Measurements from ENCODE around the gene SF3B2. TPM values are rescaled to one million over a fixed set of nuclear protein-coding genes. Genes with fewer than 3 reads are reported as not detected.

The SF3B2 gene
- polyA plus RNA-seq, 3 donors, result 32.1 to 107 (median 52.6) TPM

- H4K20me1 ChIP-seq (ENCODE audit: insufficient read depth, low read length), result no peaks in the 10 kb centered on the region
- no peak overlapping the region for H3K4me3 ChIP-seq (replicated peaks in 1 of 3; ENCODE audit: low read depth in 2 of 3, low read length in 3 of 3)
- no peak for DNase-seq
- intact Hi-C loops (cut with micrococcal nuclease), result no loop called here
- no peaks in the 10 kb centered on the region for H3K79me2 ChIP-seq (ENCODE audit: insufficient read depth, low read length)
- no peak overlapping the region for H2AFZ ChIP-seq (ENCODE audit: insufficient read depth, low read depth, low read length, poor library complexity, severe bottlenecking)
- no peak overlapping the region for H3K4me3 Mint-ChIP-seq
- peaks cover 3 to 15% (median 11%) of the 10 kb centered on the region in 3 donors for H3K27me3 Mint-ChIP-seq (ENCODE audit: low read depth in 3 of 3)
- no peaks in the 10 kb centered on the region for H3K36me3 Mint-ChIP-seq
- H3K9ac ChIP-seq (ENCODE audit: insufficient read depth, low read length, poor library complexity, severe bottlenecking), result no peak overlapping the region
- H3K4me2 ChIP-seq (replicated peaks; ENCODE audit: extremely low read depth, low read length, poor library complexity, severe bottlenecking), result no peak overlapping the region
- H3K9me3 ChIP-seq (replicated peaks in 1 of 2; ENCODE audit: control insufficient read depth in 1 of 2, insufficient read depth in 1 of 2, low read length in 2 of 2), result no peaks in the 10 kb centered on the region
- no peak for TF ChIP-seq CTCF (IDR thresholded peaks at IDR 0.05)
- H3K27ac ChIP-seq (ENCODE audit: low read depth in 1 of 2, low read length in 2 of 2), result no peak overlapping the region
- peaks cover 9% of the 10 kb centered on the region for H3K4me1 Mint-ChIP-seq
- peaks cover 0 to 4% (median 0%) of the 10 kb centered on the region in 7 donors for H3K9me3 Mint-ChIP-seq
- H3K36me3 ChIP-seq (replicated peaks in 1 of 2; ENCODE audit: control insufficient read depth in 1 of 2, insufficient read depth in 2 of 2, low read length in 2 of 2), result no peaks in the 10 kb centered on the region
- 96% methylated on average over 72 of the region's 81 CpGs for WGBS (ENCODE audit: insufficient coverage)
- no peak overlapping the region for H3K27ac Mint-ChIP-seq
- H3K27me3 ChIP-seq (ENCODE audit: control insufficient read depth in 2 of 2, insufficient read depth in 2 of 2, low read length in 2 of 2), result no peaks in the 10 kb centered on the region
- H3K4me1 ChIP-seq (ENCODE audit: control insufficient read depth in 1 of 2, insufficient read depth in 2 of 2, low read length in 2 of 2), result no peaks in the 10 kb centered on the region
Measured at GRCh38 chr11:66042227-66042995, 9.8 kb upstream of the SF3B2 start.

GRCh38 chr11:66042996-66043906 is 8.9 kb upstream of the SF3B2 start:
- no peaks in the 10 kb centered on the region for H3K36me3 ChIP-seq (replicated peaks in 1 of 2; ENCODE audit: control insufficient read depth in 1 of 2, insufficient read depth in 2 of 2, low read length in 2 of 2)
- no peak overlapping the region for H3K27ac ChIP-seq (ENCODE audit: low read depth in 1 of 2, low read length in 2 of 2)
- H3K9me3 ChIP-seq (replicated peaks in 1 of 2; ENCODE audit: control insufficient read depth in 1 of 2, insufficient read depth in 1 of 2, low read length in 2 of 2), result no peaks in the 10 kb centered on the region
- TF ChIP-seq CTCF (IDR thresholded peaks at IDR 0.05), result no peak
- Mint-ChIP-seq H3K27me3 (ENCODE audit: low read depth in 3 of 3) (peaks cover 7 to 21% (median 16%) of the 10 kb centered on the region in 3 donors), H3K4me3 (no peak overlapping the region), H3K4me1 (peaks cover 9% of the 10 kb centered on the region), H3K27ac (no peak overlapping the region), H3K9me3 (peaks cover 0 to 4% (median 0%) of the 10 kb centered on the region in 7 donors), H3K36me3 (peaks cover 0 to 4% of the 10 kb centered on the region in 2 donors)
- no peak overlapping the region for H3K4me3 ChIP-seq (replicated peaks in 1 of 3; ENCODE audit: low read depth in 2 of 3, low read length in 3 of 3)
- no peaks in the 10 kb centered on the region for H3K4me1 ChIP-seq (ENCODE audit: control insufficient read depth in 1 of 2, insufficient read depth in 2 of 2, low read length in 2 of 2)
- no peaks in the 10 kb centered on the region for H3K79me2 ChIP-seq (ENCODE audit: insufficient read depth, low read length)
- peaks cover 0 to 6% of the 10 kb centered on the region in 2 donors for H3K27me3 ChIP-seq (ENCODE audit: control insufficient read depth in 2 of 2, insufficient read depth in 2 of 2, low read length in 2 of 2)
- no peak overlapping the region for H3K9ac ChIP-seq (ENCODE audit: insufficient read depth, low read length, poor library complexity, severe bottlenecking)
- intact Hi-C loops (cut with micrococcal nuclease), result no loop called here
- H2AFZ ChIP-seq (ENCODE audit: insufficient read depth, low read depth, low read length, poor library complexity, severe bottlenecking), result no peak overlapping the region
- WGBS (ENCODE audit: insufficient coverage), result 94% methylated on average over 83 of the region's 88 CpGs
- H3K4me2 ChIP-seq (replicated peaks; ENCODE audit: extremely low read depth, low read length, poor library complexity, severe bottlenecking), result no peak overlapping the region
- no peaks in the 10 kb centered on the region for H4K20me1 ChIP-seq (ENCODE audit: insufficient read depth, low read length)
- no peak for DNase-seq

Measured in CD14-positive monocyte (primary cell).